A673 (cell line): ENCODE results near the gene PRRC2B. TPM values are rescaled to one million over a fixed set of nuclear protein-coding genes. Genes with fewer than 3 reads are reported as not detected.
A peak's percentile ranks its signal among the peaks of the same experiment; 100 is the strongest.

Experiments used
- BruUV-seq: library from RNA; stranded (reverse); fragments of 400-500 nt; replicated peaks from 2 replicates; lab custom pipeline; 2021; lab: Mats Ljungman, UMichigan
- CTCF ChIA-PET: fragments of 300-600 bp; sonication (Branson Sonifier 250); formaldehyde crosslinking; loops from one replicate; lab custom pipeline; 2022; ENCODE audit warnings: antibody characterized with exemption; lab: Charles Lee
- POLR2A ChIA-PET: fragments of 300-600 bp; sonication (Branson Sonifier 250); formaldehyde crosslinking; loops from one replicate; lab custom pipeline; 2022; ENCODE audit warnings: antibody characterized with exemption; ENCODE audit not compliant: low non-redundant PET; lab: Charles Lee
- DNase-seq: peaks from one replicate; pipeline ENCODE4 v3.0.0-alpha.2; 2015; ENCODE audit warnings: low spot score
- H3K27ac ChIP-seq: fragments of 200-600 bp; sonication (generic); 2 replicates; pipeline ENCODE4 v1.5.1; 2016; ENCODE audit warnings: mixed run types, low read depth, mild to moderate bottlenecking, mixed read lengths, antibody characterized with exemption, low read length; ENCODE audit not compliant: poor library complexity, severe bottlenecking
- H3K27me3 ChIP-seq: fragments of 200-600 bp; sonication (generic); replicated peaks from 2 replicates; pipeline ENCODE4 v1.6.1; 2017; ENCODE audit warnings: mixed run types, low read depth, mild to moderate bottlenecking, mixed read lengths, antibody characterized with exemption, low read length; ENCODE audit not compliant: insufficient read depth, poor library complexity
- H3K36me3 ChIP-seq: fragments of 200-600 bp; sonication (generic); 2 replicates; pipeline ENCODE4 v1.6.1; 2016; ENCODE audit warnings: mixed run types, mild to moderate bottlenecking, mixed read lengths, antibody characterized with exemption, low read length; ENCODE audit not compliant: insufficient read depth, poor library complexity, severe bottlenecking
- H3K4me1 ChIP-seq: fragments of 200-600 bp; sonication (generic); 2 replicates; pipeline ENCODE4 v1.6.1; 2017; ENCODE audit warnings: mixed run types, mild to moderate bottlenecking, mixed read lengths, antibody characterized with exemption, low read length; ENCODE audit not compliant: insufficient read depth, poor library complexity, severe bottlenecking
- H3K4me3 ChIP-seq: fragments of 200-600 bp; sonication (generic); 2 replicates; pipeline ENCODE4 v1.5.1; 2016; ENCODE audit warnings: low read depth, mixed run types, mild to moderate bottlenecking, mixed read lengths, low read length; ENCODE audit not compliant: poor library complexity, severe bottlenecking
- H3K9me3 ChIP-seq: fragments of 200-600 bp; sonication (generic); 2 replicates; pipeline ENCODE4 v1.6.1; 2016; ENCODE audit warnings: mixed run types, low read depth, mild to moderate bottlenecking, mixed read lengths, antibody characterized with exemption, low read length; ENCODE audit not compliant: poor library complexity, severe bottlenecking
- EZH2 ChIP-seq: fragments of 200-600 bp; sonication (generic); IDR thresholded peaks from 2 replicates; pipeline ENCODE4 v1.6.1; 2017; ENCODE audit warnings: borderline replicate concordance, low read depth, mild to moderate bottlenecking, mixed read lengths, antibody characterized with exemption, low read length; ENCODE audit not compliant: poor library complexity, severe bottlenecking
- intact Hi-C: fragments of 100-400 bp; cut with micrococcal nuclease; formaldehyde crosslinking; loops from one replicate; pipeline ENCODE4 v1.10.0; 2022; ENCODE audit not compliant: unreplicated experiment
- total RNA-seq: library from RNA; stranded (reverse); gene quantifications from 2 replicates; pipeline ENCODE4 v1.2.3, GENCODE V29; 2021
- TF ChIP-seq, protein P1 (sequence below): fragments of 300-800, 200-600 bp; sonication (generic); conservative IDR thresholded peaks from 2 replicates; pipeline ENCODE4 v1.5.1; 2017; ENCODE audit warnings: low read depth, mild to moderate bottlenecking, antibody characterized with exemption, low read length, moderate library complexity, mixed read lengths

PRRC2B gene
- total RNA-seq, 1 experiment from 2014 or later, result 317 TPM

DNA sequence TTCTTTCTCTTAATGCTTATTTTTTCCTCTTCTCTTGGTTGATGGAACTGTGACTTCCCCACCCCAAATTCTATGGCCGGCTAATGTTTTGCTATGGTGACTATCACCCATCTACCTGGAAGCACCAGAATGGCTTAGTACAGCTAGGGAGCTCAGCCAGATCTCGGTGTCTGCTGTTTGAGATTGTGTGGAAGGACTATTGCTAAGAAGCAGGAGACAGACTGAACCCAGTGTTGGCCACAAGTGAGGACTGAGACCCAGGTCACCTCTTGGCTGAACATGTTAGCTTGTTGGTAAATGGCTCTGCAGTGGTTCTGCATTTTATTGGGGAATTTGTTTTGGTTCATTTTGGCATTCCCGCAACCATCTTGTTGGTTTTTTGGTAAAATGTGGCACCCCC, 2.7 kb downstream of the PRRC2B start:
- no TSS peak for BruUV-seq
- no peak for DNase-seq
- peaks cover 5% of the 10 kb centered on the region for H3K36me3 ChIP-seq
- ChIA-PET CTCF (no interaction called here), POLR2A (interaction anchor here (0.5 kb wide), 1 partner anchor 15 kb away, joined by 6 read pairs; no protein-coding TSS in a partner anchor)
- intact Hi-C loops, result no loop called here
- H3K27ac ChIP-seq, result peak overlapping the region; percentile 50
- TF ChIP-seq EZH2, result no peak
- TF ChIP-seq, protein P1, sequence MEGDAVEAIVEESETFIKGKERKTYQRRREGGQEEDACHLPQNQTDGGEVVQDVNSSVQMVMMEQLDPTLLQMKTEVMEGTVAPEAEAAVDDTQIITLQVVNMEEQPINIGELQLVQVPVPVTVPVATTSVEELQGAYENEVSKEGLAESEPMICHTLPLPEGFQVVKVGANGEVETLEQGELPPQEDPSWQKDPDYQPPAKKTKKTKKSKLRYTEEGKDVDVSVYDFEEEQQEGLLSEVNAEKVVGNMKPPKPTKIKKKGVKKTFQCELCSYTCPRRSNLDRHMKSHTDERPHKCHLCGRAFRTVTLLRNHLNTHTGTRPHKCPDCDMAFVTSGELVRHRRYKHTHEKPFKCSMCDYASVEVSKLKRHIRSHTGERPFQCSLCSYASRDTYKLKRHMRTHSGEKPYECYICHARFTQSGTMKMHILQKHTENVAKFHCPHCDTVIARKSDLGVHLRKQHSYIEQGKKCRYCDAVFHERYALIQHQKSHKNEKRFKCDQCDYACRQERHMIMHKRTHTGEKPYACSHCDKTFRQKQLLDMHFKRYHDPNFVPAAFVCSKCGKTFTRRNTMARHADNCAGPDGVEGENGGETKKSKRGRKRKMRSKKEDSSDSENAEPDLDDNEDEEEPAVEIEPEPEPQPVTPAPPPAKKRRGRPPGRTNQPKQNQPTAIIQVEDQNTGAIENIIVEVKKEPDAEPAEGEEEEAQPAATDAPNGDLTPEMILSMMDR, result no peak
- no peaks in the 10 kb centered on the region for H3K27me3 ChIP-seq
- no peaks in the 10 kb centered on the region for H3K9me3 ChIP-seq
- H3K4me3 ChIP-seq, result peak overlapping the region; percentile 67
- H3K4me1 ChIP-seq, result peaks cover 34% of the 10 kb centered on the region

DNA sequence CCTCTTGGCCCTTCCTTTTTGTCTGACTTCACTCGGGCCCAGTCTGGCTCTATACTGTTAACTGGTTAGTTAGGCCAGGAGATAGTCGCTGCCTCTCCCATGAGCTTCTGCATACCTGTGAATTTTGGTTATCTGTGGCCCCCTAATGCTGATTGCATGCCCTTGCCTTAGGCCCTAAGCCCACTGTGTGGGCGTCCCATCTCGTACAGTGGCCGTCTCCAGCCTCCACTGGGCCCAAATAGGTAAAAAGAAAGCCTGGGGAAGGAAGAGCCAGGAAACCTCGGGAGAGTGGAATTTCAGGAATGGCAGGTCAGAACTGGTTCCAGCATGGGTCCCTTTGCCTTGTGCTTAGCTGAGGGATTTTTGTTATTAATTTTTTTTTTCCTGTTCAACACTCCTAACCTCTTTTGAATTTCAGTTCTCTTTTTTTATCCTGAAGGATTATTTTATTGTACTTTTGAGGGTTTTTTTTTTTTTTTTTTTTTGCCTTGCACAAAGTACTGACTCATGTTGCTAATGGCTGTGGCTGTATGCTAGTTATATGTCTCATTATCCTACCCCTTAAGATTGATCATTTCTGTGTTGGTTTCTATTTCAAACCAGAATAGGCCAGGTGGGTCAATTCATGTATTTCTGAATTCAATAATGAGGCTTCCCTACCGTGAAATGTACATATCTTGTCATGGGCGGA, 3.4 kb downstream of the PRRC2B start:
- intact Hi-C loops, result no loop called here
- H3K9me3 ChIP-seq, result no peaks in the 10 kb centered on the region
- CTCF ChIA-PET, result no interaction called here
- H3K27ac ChIP-seq, result peak overlapping the region; percentile 50
- peaks cover 34% of the 10 kb centered on the region for H3K4me1 ChIP-seq
- DNase-seq, result no peak
- no TSS peak for BruUV-seq
- POLR2A ChIA-PET, result interaction anchor here (0.5 kb wide), 1 partner anchor 14 kb away, joined by 6 read pairs; no protein-coding TSS in a partner anchor
- TF ChIP-seq EZH2, result no peak
- TF ChIP-seq, protein P1, result no peak
- H3K4me3 ChIP-seq, result peak overlapping the region; percentile 67
- H3K27me3 ChIP-seq, result no peaks in the 10 kb centered on the region
- H3K36me3 ChIP-seq, result peaks cover 5% of the 10 kb centered on the region

DNA sequence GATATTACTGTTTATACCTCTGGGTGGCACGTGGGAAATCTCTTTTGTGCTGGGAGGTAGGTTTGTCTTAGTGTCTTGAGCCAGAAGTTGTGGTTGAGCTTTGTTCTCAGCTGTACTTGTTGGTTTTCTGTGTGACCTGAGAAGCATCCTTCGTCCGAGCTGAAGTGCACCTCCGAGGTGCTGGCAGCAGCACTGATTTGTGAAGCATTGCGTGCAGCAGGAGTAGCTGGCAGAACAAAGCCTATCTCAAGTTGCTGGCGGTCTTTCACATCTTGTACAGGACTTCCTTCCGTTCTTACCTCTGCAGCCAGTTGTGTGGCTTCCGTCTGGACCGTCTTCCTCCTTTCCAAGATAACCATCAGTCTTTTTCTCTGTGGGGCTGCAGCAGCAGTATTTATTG, 4.3 kb downstream of the PRRC2B start:
- H3K27ac ChIP-seq, result no peak overlapping the region
- intact Hi-C loops, result no loop called here
- H3K4me1 ChIP-seq, result peaks cover 34% of the 10 kb centered on the region
- ChIA-PET CTCF (no interaction called here), POLR2A (no interaction called here)
- peaks cover 8% of the 10 kb centered on the region for H3K36me3 ChIP-seq
- DNase-seq, result no peak
- BruUV-seq, result no TSS peak
- TF ChIP-seq, protein P1, result no peak
- TF ChIP-seq EZH2, result no peak
- no peak overlapping the region for H3K4me3 ChIP-seq
- H3K27me3 ChIP-seq, result no peaks in the 10 kb centered on the region
- no peaks in the 10 kb centered on the region for H3K9me3 ChIP-seq
